GM23338 (cell line): ENCODE data around the gene ELFN2. TPM values are rescaled to one million over a fixed set of nuclear protein-coding genes. Genes with fewer than 3 reads are reported as not detected.

Experiments used
- ATAC-seq: fragments of 200-7000 bp; cut with Tn5 transposase; 3 replicates; pipeline ENCODE4 v1.9.1; 2020
- DNase-seq: peaks from one replicate; pipeline ENCODE4 v3.0.0-alpha.2; 2015; ENCODE audit warnings: low spot score
- H2AFZ ChIP-seq: fragments of 200-600 bp; sonication (generic); 2 replicates; pipeline ENCODE4 v1.8.0; 2016; ENCODE audit warnings: antibody characterized with exemption, mild to moderate bottlenecking, moderate library complexity
- H3F3A ChIP-seq: fragments of 200-600 bp; sonication (generic); replicated peaks from 2 replicates; pipeline ENCODE4 v1.8.0; 2017; ENCODE audit warnings: antibody characterized with exemption, mixed run types, low read depth
- H3K27ac ChIP-seq: fragments of 200-600 bp; sonication (generic); 2 replicates; pipeline ENCODE4 v1.6.1; 2016; ENCODE audit warnings: low read depth
- H3K27me3 ChIP-seq: fragments of 200-600 bp; sonication (generic); 2 replicates; pipeline ENCODE4 v1.8.0; 2016; ENCODE audit warnings: mild to moderate bottlenecking, mixed run types, moderate library complexity; ENCODE audit not compliant: insufficient read depth
- H3K36me3 ChIP-seq: fragments of 200-600 bp; sonication (generic); 2 replicates; pipeline ENCODE4 v1.8.0; 2016; ENCODE audit warnings: mild to moderate bottlenecking; ENCODE audit not compliant: insufficient read depth
- H3K4me1 ChIP-seq: fragments of 200-600 bp; sonication (generic); 2 replicates; pipeline ENCODE4 v1.8.0; 2016; ENCODE audit warnings: mild to moderate bottlenecking, moderate library complexity; ENCODE audit not compliant: insufficient read depth
- H3K4me2 ChIP-seq: fragments of 200-600 bp; sonication (generic); 2 replicates; pipeline ENCODE4 v1.7.1; 2017; ENCODE audit warnings: mixed run types
- H3K4me3 ChIP-seq: fragments of 200-600 bp; sonication (generic); 2 replicates; pipeline ENCODE4 v1.6.1; 2016; ENCODE audit warnings: mixed run types
- H3K79me2 ChIP-seq: fragments of 200-600 bp; sonication (generic); replicated peaks from 2 replicates; pipeline ENCODE4 v1.8.0; 2017; ENCODE audit warnings: mild to moderate bottlenecking; ENCODE audit not compliant: insufficient read depth
- H3K9me2 ChIP-seq: fragments of 200-600 bp; sonication (generic); 2 replicates; pipeline ENCODE4 v1.8.0; 2017; ENCODE audit not compliant: insufficient read depth
- H4K20me1 ChIP-seq: fragments of 200-600 bp; sonication (generic); replicated peaks from 2 replicates; pipeline ENCODE4 v1.8.0; 2017; ENCODE audit warnings: mild to moderate bottlenecking; ENCODE audit not compliant: insufficient read depth
- H3K27ac Mint-ChIP-seq: 2 replicates; pipeline ENCODE4 v1.8.0; 2020; ENCODE audit warnings: inconsistent platforms, mild to moderate bottlenecking, moderate library complexity, mixed read lengths
- H3K27me3 Mint-ChIP-seq: 3 replicates; pipeline ENCODE4 v1.8.0; 2022; ENCODE audit warnings: low read depth, mild to moderate bottlenecking, moderate library complexity, mixed read lengths, inconsistent platforms; ENCODE audit not compliant: insufficient read depth, poor library complexity
- H3K36me3 Mint-ChIP-seq: 3 replicates; pipeline ENCODE4 v1.8.0; 2021; ENCODE audit warnings: low read depth, mild to moderate bottlenecking, inconsistent platforms, moderate library complexity, mixed read lengths
- H3K4me1 Mint-ChIP-seq: 3 replicates; pipeline ENCODE4 v1.8.0; 2020; ENCODE audit warnings: mild to moderate bottlenecking, inconsistent platforms, mixed read lengths
- H3K4me3 Mint-ChIP-seq: 3 replicates; pipeline ENCODE4 v1.8.0; 2021; ENCODE audit warnings: moderate library complexity, mild to moderate bottlenecking, inconsistent platforms, mixed read lengths
- H3K9me3 Mint-ChIP-seq: 3 replicates; pipeline ENCODE4 v1.8.0; 2020; ENCODE audit warnings: moderate library complexity, mild to moderate bottlenecking, inconsistent platforms, mixed read lengths
- CREB1 ChIP-seq: fragments of 250-450 bp; sonication (Bioruptor Pico); IDR thresholded peaks from 2 replicates; pipeline ENCODE4 v1.5.0; 2020; ENCODE audit warnings: low read depth, mild to moderate bottlenecking, moderate library complexity
- CTCF ChIP-seq, 2 experiments: fragments of 200-600 bp in 1 of 2; sonication (generic) in 1 of 2; conservative IDR thresholded peaks; 2 replicates each; pipeline versions ENCODE4 v1.5.1 to v1.6.1; 2016 to 2017; ENCODE audit warnings: antibody characterized with exemption in 2 of 2, low read depth in 2 of 2, mild to moderate bottlenecking in 2 of 2, moderate library complexity in 1 of 2
- ETS1 ChIP-seq: IDR thresholded peaks from 2 replicates; pipeline ENCODE4 v1.6.1; 2016; ENCODE audit warnings: antibody characterized with exemption
- EZH2 ChIP-seq: fragments of 200-600 bp; sonication (generic); IDR thresholded peaks from one replicate; pipeline ENCODE4 v1.8.0; 2017; ENCODE audit warnings: antibody characterized with exemption, mild to moderate bottlenecking, low read depth; ENCODE audit not compliant: unreplicated experiment
- EZH2phosphoT487 ChIP-seq: fragments of 200-600 bp; sonication (generic); IDR thresholded peaks from one replicate; pipeline ENCODE4 v1.8.1; 2018; ENCODE audit warnings: antibody characterized with exemption; ENCODE audit not compliant: unreplicated experiment
- JUNB ChIP-seq: IDR thresholded peaks from one replicate; pipeline ENCODE4 v1.6.1; 2016; ENCODE audit warnings: antibody characterized with exemption; ENCODE audit not compliant: unreplicated experiment
- NANOG ChIP-seq: IDR thresholded peaks from 2 replicates; pipeline ENCODE4 v1.6.1; 2016; ENCODE audit warnings: antibody characterized with exemption, borderline replicate concordance
- POLR2AphosphoS5 ChIP-seq: IDR thresholded peaks from 2 replicates; pipeline ENCODE4 v1.6.1; 2016; ENCODE audit warnings: antibody characterized with exemption, low read depth
- REST ChIP-seq: IDR thresholded peaks from one replicate; pipeline ENCODE4 v1.6.1; 2018; ENCODE audit warnings: antibody characterized with exemption; ENCODE audit not compliant: unreplicated experiment
- STAT1 ChIP-seq: IDR thresholded peaks from one replicate; pipeline ENCODE4 v1.6.1; 2016; ENCODE audit warnings: antibody characterized with exemption; ENCODE audit not compliant: unreplicated experiment
- ZNF114 ChIP-seq: fragments of 250-450 bp; sonication (Bioruptor Pico); IDR thresholded peaks from 2 replicates; pipeline ENCODE4 v1.5.0; 2020; ENCODE audit warnings: mild to moderate bottlenecking, moderate library complexity
- ZNF331 ChIP-seq: fragments of 250-450 bp; sonication (Bioruptor Pico); IDR thresholded peaks from 2 replicates; pipeline ENCODE4 v1.5.0; 2020; ENCODE audit warnings: low read depth, mild to moderate bottlenecking, moderate library complexity
- ZNF462 ChIP-seq: fragments of 250-450 bp; sonication (Bioruptor Pico); IDR thresholded peaks from 2 replicates; pipeline ENCODE4 v1.5.0; 2020; ENCODE audit warnings: mild to moderate bottlenecking, moderate library complexity
- polyA plus RNA-seq: library from polyadenylated mRNA; unstranded; fragments of >200 nt; fragmentation: Nextera tagmentation; extraction: Ambion mirVana; gene quantifications from 2 replicates; pipeline ENCODE4 v1.2.1, GENCODE V29; 2016
- total RNA-seq: library from RNA; depleted of rRNA; stranded (reverse); fragments of >200 nt; shearing (Covaris generic); gene quantifications from 2 replicates; pipeline ENCODE4 v1.2.3, GENCODE V29; 2014

ELFN2 gene
- total and polyA plus RNA-seq, 2 experiments from 2014 or later = 0.18 to 0.35 TPM

GRCh38 chr22:37352481-37352880 is 74.8 kb downstream of the ELFN2 start:
- Histone ChIP-seq H3K4me3 (no peak overlapping the region), H3K4me2 (no peak overlapping the region), H3K36me3 (no peaks in the 10 kb centered on the region), H3K27ac (no peak overlapping the region), H3K27me3 (no peaks in the 10 kb centered on the region), H3K9me2 (no peaks in the 10 kb centered on the region), H2AFZ (no peak overlapping the region), H4K20me1 (no peaks in the 10 kb centered on the region), H3F3A (no peaks in the 10 kb centered on the region), H3K79me2 (no peaks in the 10 kb centered on the region), H3K4me1 (no peaks in the 10 kb centered on the region)
- Mint-ChIP-seq H3K9me3 (no peaks in the 10 kb centered on the region), H3K4me3 (no peak overlapping the region), H3K36me3 (no peaks in the 10 kb centered on the region), H3K27me3 (peaks cover 20% of the 10 kb centered on the region), H3K4me1 (peaks cover 4% of the 10 kb centered on the region), H3K27ac (no peak overlapping the region)
- no peak for ATAC-seq
- no peak for DNase-seq
- no peak for TF ChIP-seq CREB1 (CRISPR knock-in tag)
- TF ChIP-seq ZNF331 = no peak
- no peak for TF ChIP-seq EZH2phosphoT487
- TF ChIP-seq EZH2 = no peak
- TF ChIP-seq ETS1 = no peak
- no peak for TF ChIP-seq STAT1
- no peak for TF ChIP-seq POLR2AphosphoS5
- TF ChIP-seq JUNB = no peak
- no peak for TF ChIP-seq CTCF (conservative IDR thresholded peaks at IDR 0.05; ENCODE audit: low read depth in 2 of 2)
- no peak for TF ChIP-seq ZNF114 (CRISPR knock-in tag)
- TF ChIP-seq ZNF462 (CRISPR knock-in tag) = no peak
- no peak for TF ChIP-seq REST
- TF ChIP-seq NANOG = no peak
